ENCODE data around the gene DNAJA3.

- TF ChIP-seq CTCF (IDR thresholded peaks at IDR 0.05) (no peak), POLR2A (IDR thresholded peaks at IDR 0.05) (no peak)
Observed at GRCh38 chr16:4500272-4500671, 74.6 kb downstream of the DNAJA3 start.

Data from right lobe of liver (tissue), 4 donors.